ENCODE measurements around the gene PI16. TPM values are rescaled to one million over a fixed set of nuclear protein-coding genes. Genes with fewer than 3 reads are reported as not detected.

The PI16 gene
- total RNA-seq, 4 donors from 2014 or later = 5.7 to 23.8 (median 10.1) TPM

- TF ChIP-seq CTCF (IDR thresholded peaks at IDR 0.05; ENCODE audit: low read depth) = no peak
These were observed 5.2 kb downstream of the PI16 start for GRCh38 chr6:36959555-36960250.

DNA sequence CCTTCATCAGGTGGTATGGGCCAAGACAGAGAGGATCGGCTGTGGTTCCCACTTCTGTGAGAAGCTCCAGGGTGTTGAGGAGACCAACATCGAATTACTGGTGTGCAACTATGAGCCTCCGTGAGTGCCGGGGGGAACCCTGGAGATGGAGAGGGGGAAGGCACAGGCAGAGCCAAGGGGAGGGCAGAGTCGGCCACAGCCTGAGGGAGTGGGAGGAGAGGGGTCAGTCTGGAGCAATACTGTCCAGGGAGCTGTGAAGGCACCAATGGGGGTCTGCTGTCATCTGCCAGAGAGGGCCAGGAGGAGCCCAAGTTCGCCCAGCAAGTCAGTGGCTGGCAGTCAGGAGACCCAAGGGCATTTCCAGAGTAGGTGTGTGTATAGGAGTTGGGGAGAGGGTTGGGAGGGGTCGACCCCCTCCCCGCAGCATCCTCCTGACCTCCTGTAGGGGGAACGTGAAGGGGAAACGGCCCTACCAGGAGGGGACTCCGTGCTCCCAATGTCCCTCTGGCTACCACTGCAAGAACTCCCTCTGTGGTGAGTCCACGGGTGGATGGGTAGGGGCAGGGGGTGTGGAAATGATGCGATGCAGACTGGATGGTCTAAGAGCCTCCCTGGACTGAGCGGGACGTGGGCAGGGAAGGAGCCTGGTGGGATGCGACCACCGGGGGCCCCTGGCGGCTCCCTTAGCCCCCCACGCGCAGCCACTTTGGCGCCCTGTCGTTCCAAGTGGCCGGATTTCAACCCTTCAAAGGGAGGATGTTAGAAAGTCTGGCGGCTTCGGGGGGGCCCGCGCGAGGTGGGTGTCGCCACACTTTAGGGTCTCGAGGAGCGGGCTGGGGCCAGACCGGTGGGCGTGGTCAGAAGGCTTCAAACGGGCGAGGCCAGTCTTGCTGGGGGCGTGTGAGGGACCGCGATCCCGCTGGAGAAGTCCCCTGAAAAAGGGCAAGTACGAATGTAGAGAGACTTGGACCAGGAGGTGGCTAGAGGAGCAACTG lies 7.2 kb downstream of the PI16 start:
- TF ChIP-seq CTCF (IDR thresholded peaks at IDR 0.05; ENCODE audit: low read depth) = no peak

- TF ChIP-seq CTCF (IDR thresholded peaks at IDR 0.05; ENCODE audit: low read depth) = no peak
These were observed 8.3 kb downstream of the PI16 start for GRCh38 chr6:36962874-36963273.

GRCh38 chr6:36963451-36964290 lies 9.1 kb downstream of the PI16 start:
- TF ChIP-seq CTCF (IDR thresholded peaks at IDR 0.05; ENCODE audit: low read depth) = no peak

GRCh38 chr6:36964349-36964748 lies 9.8 kb downstream of the PI16 start:
- TF ChIP-seq CTCF (IDR thresholded peaks at IDR 0.05; ENCODE audit: low read depth) = no peak

DNA sequence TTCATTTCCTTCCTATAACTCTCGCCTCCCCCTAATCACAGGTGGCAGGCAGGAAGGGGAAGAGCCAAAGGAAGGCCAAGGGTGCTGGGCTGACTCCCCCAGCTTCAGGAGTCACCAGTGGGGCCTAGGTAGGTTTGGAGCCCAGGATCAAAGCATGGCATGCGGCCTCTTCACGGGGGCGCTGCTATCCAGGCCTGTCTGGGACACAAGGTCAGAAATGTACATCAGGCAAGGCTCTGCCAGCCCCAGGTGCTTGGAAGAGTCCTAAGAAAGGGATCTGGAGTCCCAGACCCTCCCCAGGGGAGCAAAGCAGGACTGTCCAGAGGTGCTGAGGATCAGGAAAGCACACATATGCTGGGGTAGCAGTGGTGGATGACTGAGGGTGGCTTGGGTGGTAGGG lies 10.4 kb downstream of the PI16 start:
- TF ChIP-seq CTCF (IDR thresholded peaks at IDR 0.05; ENCODE audit: low read depth) = no peak

All from subcutaneous adipose tissue (tissue), 4 donors.